ENCODE results near the gene MYH13.
A peak's percentile ranks its signal among the peaks of the same experiment; 100 is the strongest.

MYH13 gene

DNA sequence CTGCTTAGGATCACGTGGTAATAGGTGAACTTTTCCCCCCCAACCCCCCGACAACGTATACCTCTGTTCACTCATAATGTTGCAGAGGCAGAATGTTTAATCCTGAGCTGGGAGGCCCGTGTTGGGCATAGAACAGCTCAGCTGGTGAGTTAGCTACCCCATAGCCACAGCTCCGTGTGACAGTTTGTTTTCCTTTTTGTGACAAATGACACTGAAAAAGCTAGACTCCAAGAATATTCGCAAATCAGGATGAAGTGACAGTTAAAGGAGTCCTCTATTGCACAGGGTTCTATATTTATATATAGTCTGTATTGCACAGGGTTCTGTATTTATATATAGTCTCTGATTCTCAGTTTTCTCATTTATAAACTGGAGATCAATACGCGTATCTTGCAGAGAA is 33.8 kb downstream of the MYH13 start:
- DNase-seq: no peak

DNA sequence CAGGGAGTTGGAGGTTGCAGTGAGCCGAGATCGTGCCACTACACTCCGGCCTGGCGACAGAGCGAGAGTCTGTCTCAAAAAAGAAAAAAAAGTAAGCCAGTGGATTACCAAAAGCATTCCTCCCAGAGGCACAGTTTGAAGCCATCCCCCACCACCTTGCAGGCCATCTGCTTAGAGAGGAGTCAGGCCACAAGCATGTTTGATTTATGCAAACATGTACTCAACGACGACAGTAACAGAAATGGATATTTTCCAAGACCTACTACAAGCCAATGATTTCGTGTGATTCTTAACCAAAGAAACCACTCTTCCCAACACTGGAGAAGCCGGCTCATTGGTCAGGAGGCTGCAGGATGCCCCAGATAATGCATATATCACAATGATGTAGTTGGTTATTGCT is 34.8 kb downstream of the MYH13 start:
- no peak for DNase-seq

DNA sequence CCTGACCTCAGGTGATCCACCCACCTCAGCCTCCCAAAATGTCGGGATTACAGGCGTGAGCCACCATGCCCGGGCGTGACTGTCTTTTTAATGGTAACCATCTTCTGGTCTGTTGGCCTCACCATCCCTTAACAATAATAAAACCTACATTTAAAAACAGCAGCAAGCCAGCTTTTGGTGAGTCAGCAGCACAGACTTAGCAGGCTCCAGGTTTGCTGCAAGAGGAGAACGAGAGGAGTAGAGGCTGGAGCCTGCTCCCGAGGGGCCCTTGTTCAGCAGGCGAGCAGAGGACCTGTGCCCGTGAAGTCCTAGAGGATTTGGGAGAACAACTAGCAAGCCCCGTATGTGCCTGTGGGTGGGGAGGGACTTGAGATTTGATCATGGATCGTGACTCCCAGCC is 35.7 kb downstream of the MYH13 start:
- DNase-seq: no peak

DNA sequence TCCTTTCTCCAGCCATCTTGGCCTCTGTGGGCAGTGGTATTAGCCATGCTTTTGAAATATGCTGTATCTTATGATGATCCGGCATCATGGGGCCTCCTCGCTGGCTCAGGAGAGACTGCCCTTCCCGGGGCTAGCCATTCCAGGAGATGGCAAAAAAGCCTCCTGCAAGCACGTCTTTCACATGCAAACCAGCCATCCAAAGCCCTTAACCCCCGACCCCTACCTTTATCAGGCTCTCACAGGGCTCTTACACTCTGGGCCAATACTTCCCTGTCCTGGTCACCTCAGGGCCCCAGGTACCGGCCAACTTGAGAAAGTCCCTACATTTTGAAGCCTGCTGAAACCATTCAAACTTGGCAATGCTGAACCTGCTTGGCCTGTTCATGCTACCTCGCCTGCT is 36.4 kb downstream of the MYH13 start:
- DNase-seq: no peak

DNA sequence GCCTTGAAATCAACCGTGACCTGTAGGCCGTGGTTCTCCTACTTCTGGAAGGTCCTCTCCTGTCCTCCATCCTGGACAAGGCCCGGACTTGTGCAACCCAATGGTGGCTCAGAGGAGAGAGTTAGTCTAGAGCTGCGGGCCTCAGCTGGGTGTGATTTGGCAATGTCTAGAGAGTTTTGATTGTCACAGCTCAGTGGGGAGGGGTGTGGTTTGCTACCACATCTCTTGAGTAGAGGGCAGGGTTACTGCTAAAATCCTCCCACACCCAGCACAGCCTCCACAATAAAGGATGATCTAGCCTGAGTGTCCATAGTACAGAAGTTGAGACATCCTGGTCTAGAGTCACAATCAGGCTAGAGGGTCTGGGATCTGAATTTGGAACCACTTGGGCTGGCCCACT is 40.3 kb downstream of the MYH13 start:
- DNase-seq: no peak

DNA sequence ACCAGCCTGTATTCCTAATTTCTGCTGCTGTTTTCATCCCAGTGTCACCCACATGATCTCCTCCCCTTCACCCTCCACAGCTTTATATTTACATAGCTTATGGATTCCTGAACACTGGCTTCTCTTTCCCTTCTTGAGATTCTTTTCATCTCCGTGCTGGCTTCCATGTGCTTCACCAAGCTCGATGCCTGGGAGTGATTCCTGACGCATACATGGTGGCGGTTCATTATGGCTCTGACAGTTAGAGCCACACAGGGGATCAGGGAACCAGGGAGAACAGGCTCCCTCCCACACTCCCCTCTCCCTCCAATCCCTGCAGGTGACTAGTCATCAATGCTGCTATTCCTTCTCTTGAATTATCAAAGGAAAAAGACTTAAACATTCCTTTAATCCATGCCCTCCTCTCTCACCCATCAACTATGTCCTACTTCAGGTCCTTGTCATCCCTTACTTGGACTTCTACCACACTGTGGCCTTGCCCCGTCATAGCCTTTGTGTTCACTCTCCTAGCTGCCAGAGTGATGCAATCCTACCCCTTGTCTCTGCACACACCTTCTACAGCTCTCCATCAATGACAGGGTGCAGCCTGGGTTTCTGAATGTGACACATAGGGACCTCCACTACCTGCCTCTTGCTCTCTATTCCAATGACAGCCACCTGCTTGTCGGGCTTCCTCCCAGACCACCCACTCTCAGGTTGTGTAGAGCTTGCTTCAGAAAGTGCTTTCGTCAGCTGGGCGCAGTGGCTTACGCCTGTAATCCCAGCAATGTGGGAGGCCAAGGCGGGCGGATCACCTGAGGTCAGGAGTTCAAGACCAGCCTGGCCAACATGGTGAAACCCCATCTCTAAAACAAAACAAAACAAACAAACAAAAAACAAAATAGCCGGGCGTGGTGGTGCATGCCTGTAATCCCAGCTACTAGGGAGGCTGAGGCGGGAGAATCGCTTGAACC is 43.6 kb downstream of the MYH13 start:
- DNase-seq: no peak

DNA sequence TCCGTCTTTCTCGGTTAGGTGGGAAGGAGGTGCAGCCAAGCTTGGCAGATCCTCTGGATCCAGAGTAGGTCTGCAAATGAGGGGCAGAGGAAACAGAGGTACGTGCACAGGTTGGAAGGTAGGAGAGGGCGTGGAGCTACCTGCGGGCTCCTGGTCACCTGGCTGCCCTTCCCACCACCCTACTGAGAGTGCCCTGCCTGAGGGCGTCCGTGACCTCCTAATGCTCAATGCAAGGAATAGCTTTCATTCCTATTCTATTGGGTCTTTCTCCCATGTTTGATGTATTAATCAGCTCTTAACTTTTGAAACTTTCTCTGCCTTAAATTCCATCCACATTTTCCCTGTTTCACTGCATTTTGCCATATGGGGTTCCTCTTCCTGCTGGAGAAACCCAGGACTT is 44.6 kb downstream of the MYH13 start:
- no peak for DNase-seq

DNA sequence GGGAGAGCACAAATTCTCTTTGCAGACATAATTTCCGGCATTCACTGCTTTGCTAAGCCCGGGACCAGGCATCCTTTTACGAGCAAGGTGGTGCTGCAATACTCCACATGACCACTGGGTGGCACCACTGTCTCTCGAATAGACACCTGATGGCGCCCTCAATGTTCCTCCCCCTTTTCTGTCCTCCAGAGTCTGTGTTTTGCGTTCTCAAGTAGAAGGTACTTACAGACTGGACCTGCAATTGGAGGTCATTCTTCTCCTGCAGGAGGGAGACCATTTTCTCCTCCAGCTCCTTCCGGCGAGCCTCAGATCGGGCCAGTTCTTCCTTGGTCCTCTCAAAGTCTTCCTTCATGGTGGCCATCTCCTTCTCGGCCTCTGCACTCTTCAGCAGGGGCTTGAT is 45.2 kb downstream of the MYH13 start:
- peak; percentile 10 for DNase-seq

DNA sequence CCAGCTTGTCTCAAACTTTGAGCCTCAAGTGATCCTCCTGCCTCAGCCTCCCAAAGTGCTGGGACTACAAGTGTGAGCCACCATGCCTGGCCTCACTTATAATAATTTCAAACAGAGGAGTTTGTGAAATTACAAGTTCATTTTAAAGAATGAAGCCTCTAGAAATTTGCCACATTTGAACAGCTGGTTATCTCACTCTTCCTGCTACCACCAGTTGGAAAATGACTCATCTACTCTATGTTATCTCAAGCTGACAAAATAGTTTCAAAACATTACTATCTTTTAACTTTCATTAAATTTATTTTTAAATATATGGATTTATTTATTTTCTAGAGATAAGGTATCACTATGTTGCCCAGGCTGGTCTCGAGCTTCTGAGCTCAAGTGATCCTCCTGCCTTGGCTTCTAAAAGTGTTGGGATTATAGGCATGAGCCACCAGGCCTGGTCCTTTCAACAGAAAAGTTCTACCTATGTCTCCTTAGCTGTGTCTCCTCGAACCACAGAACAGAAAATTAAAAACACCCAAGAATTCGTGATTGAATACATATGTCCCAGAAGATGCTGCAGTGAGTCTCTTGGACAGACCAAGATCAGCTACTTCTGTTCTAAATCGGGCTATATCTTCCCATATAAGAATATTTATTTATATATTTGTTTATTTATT is 47.6 kb downstream of the MYH13 start:
- no peak for DNase-seq

DNA sequence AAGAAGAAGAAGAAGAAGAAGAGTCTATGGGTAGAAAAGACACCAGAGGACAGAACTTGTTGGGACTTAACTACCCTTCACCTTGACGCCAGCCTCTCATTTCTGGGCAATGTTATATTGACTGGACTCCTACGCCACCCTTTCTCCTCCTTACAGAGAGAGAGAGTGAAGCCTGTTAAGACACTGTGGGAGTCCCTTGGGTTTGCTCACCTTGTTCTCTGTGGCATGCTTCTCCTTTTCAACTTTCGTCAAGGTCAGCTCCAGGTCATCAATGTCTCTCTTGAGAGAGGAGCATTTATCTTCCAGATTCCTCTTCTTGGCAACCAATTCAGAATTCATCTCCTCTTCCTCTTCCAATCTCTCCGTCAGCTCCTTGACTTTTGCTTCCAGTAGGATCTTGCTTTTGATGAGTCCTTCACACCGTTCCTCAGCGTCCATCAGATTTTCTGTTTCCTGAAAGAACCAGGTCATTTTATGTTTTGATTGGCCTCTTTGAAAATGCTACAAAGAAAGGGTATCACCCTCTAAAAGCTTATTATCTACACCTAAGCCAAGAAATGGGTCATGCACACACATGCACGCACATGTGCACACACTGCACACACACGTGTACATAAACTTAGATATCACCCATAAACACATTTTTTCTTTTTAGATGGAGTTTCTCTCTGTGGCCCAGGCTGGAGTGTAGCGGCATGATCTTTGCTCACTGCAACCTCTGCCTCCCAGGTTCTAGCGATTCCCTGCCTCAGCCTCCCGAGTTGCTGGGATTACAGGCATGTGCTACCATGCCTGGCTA is 48.8 kb downstream of the MYH13 start:
- no peak for DNase-seq

DNA sequence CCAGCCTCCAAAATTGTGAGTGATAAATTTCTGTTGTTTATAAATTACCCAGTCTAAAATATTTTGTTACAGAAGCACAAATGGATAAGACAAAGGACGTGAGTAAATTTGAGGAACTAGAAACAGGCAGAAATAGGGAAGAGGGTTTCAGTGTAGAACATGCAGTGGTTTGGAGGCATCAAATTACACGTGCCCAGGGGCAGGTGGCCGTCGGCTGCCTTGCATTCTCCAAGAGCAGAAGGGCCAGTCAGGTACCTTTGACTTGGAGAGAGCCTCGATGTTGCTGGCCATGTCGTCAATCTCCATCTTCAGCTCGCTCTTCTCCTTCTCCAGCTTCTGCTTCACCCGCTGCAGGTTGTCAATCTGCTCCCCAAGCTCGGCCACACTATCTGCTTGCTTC is 54.3 kb downstream of the MYH13 start:
- DNase-seq: no peak

DNA sequence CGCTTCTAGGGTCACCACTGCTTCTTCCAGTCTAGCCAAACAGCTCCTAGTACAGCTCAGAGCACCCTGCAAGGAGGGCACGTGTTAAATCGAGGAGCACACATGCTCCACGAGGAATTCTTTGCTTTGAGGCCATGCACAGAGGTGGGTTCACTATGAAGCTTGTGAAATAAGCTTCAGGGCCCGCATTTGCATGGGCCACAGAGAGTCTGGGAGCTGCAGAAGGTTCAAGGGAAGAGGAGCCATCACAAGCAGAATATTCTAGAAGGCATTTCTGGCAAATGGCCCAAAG is 55.3 kb downstream of the MYH13 start:
- DNase-seq: no peak

DNA sequence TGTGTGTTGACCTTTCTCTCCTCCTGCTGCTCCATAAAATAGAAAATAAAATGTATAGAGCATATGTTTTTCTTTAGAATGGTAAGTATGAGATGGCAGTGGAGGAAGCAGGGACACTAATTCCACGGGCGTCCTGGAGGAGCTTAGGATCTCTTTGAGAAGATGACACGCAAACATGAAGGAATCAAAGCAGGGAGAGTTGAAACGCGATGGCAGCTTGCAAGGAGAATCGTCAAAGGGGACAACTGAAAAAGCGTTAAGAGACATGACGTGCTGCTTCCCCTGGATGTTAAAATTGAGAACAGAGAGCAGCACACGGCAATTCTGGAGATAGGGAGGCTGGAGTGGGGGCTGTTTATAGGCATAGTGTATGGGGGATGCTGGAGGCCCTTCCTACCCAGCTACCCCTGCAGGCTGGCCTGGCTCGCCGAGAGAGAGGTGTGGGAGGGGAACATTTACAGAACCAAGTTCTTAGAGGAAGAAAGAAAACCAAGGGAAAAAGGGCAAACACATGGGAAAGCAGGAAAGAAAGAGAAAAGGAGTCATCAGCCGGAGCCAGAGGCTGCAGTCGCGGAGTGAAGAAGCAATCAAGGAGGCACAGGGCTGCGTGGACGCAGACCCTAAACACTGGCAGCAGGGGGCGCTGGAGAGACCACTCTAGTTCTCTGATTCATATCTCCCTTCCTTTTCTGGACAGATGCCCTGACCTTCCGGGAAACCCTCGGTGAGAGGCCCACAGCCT is 55.8 kb downstream of the MYH13 start:
- DNase-seq: no peak

DNA sequence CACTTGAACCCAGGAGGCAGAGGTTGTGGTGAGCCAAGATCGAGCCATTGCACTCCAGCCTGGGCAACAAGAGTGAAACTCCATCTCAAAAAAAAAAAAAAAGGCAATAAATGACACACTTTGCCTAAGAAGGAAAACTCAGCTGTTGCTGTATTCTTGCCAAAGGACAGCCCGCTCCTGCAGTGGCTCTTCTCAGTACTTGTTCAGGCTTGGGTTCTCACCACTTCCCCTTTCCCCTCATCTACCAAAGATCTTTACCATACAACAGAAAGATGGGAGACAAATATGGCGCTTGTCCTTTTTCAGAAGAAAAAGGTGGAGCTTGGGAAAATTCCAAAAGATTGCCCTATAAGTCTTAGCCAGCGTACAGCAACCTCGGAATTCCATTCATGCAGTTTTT is 58.5 kb downstream of the MYH13 start:
- DNase-seq: no peak

DNA sequence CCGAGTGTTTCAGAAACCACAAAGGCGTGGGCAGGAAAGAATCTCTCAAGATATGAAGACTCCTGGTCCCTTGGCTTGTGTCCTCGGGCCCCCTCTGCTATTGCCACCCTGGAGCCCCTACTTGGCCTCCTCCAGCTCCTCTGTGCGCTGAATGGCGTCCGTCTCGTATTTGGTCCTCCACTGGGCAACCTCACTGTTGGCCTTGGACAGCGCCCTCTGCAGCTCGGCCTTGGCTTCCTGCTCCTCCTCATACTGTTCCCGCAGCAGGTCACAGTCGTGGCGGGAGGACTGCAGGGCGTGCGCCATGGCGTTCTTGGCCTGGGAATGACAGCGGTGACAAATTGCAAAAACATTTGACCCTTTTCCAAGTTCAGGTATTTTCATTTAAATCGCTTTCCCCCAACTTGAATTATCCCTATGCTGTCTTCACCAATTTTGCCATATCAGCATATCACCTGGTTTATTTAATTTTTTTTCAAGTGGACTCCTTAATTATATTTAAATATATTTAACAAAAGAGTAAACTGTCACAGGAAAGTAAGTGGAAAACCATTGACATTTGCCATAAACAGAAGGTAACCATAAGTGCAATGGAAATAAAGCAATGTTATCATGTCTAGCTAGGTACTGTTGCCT is 59.7 kb downstream of the MYH13 start:
- DNase-seq: no peak

DNA sequence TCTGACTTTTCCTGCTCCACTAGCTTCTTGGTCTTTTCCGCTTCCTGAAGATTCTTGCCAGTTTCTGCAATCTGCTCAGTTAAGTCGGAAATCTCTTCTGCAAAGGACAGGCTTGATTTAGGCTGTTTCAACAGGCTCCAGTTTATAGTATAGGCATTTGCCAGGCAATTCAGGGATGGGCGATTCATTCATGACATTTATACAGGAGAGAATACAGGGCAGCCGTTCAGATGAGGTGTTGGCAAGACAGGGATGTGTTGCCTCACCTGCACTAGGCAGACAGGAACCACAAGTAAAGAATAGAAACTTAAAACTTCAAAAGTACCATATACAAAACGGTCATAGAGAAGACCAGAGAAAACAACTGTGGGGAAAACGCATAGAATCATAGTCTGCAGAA is 61.7 kb downstream of the MYH13 start:
- no peak for DNase-seq

DNA sequence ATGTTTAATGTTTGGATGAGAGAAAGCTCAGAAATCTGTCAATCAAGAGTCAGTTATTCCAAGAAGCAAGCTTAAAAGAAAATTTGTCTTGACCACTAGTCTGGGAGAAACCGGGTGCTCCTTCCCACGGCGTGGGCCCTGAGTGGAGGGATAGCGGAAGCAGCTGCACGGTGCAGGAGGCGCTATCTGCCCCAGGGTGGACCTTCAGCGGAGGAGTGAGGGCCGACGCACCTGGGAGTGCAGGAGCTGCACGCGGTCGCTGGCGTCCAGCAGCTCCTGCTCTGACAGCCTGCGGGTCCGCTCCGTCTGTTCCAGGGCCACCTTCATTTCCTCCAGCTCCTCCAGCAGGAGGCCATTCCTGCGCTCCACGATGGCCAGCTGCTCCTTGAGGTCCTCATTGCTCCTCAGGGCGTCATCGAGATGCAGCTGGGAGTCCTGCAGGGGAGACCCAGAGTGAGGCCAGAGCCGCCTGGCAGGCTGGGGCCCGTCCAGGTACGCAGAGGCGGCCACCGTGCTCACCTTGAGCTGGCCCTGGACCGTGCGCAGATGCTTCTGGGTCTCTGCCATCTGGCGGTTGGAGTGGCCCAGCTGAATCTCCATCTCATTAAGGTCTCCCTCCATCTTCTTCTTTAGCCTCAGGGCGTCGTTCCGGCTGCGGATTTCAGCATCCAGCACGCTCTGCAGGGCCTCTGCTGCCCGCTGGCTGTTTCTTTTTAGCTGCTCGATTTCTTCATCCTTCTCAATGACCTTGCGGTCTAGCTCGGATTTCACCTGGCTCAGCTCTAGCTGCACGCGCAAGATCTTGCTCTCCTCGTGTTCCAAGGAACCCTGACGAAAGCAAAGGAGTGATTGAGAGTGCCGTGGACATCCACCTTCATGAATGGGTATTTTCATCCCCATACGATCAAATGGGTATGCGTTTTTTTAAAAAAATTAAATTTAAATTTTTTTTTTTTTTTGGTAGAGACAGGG is 63.5 kb downstream of the MYH13 start:
- DNase-seq: no peak

DNA sequence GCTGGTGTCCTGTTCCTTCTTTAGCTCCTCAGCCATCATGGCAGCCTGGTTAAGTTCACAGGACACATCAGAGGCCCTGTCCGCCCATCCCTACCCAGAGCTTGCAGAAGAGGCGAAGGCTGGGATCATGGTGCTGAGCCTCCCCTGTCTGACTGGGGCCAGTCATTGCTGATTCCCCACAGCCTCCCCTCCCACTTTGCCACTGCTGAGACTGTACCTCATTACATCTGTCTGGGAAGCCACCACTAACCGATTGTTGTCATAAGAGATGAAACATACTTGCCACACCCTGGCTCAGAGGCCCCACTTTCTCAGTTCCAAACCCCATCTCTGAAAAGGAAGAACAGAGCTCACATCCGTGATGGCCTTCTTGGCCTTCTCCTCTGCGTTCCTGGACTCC is 66.2 kb downstream of the MYH13 start:
- no peak for DNase-seq

DNA sequence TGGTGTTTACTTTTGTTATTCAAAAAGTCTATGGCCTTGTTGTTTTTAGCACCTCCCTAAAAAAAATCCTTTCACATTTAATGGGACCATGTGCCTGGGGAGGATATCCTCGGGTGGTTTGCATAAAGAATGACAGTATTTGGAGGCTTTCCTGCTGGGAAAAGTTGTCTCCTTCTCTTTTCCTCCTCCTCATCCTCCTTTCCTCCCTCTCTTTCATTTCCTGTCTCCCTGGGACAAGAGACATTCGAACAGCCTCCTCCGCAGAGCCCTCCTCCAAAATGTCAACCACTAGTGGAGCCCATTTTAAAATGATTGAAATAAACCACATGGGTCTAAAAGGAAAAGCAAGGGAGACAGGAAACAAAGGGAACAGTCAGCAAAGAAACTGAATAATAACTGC is 67.4 kb downstream of the MYH13 start:
- DNase-seq: no peak

DNA sequence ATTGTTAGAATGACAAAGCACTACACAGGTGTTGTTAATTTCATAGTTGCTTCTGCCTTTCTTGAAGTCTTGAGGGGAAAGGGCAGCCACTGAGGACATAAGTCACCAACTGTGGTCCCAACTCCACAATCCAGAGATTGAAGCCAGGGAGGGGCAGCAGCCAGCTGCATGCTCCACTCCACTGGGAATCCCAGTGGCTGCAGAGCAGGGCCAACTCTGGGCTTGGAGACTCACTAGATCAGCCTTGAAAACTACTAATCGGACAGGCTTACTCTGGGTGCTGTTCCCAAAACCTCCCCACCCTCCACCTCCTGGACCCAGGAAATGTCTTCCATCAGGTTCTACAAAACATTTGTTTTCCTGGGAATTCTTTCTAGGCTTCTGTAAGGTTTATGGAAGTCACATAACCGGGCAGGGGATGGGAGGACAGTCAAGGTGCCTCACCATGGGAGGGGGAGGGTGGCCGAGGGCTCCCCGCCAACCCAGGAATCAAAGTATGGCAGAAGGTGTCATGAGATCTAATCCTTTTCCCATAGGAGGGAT is 68.0 kb downstream of the MYH13 start:
- no peak for DNase-seq

DNA sequence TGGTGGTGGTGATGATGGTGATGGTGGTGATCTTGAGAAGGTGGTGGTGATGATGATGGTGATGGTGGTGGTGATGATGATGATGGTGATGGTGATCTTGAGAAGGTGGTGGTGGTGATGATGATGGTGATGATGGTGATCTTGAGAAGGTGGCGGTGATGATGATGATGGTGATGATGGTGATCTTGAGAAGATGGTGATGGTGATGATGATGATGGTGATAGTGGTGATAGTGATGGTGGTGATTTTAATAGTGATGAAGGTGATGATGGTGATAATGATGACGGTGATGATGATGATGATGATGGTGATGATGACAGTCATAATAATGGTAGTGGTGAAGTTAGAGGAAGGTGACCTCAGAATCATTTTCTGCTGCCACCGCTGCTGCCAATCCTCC is 75.1 kb downstream of the MYH13 start:
- no peak for DNase-seq
